HG02571 (cell line): ENCODE results near the gene HBQ1.
"Not testable (repeated sequence)": the region's sequence is repeated elsewhere in the genome, so short reads cannot be mapped to it uniquely, and the experiment has no call there.

Experiments
- ATAC-seq: cut with Tn5 transposase; IDR thresholded peaks from one replicate; pipeline ENCODE4 v1.9.1; 2021; ENCODE audit warnings: mild to moderate bottlenecking, moderate library complexity; ENCODE audit not compliant: unreplicated experiment

Gene HBQ1

DNA sequence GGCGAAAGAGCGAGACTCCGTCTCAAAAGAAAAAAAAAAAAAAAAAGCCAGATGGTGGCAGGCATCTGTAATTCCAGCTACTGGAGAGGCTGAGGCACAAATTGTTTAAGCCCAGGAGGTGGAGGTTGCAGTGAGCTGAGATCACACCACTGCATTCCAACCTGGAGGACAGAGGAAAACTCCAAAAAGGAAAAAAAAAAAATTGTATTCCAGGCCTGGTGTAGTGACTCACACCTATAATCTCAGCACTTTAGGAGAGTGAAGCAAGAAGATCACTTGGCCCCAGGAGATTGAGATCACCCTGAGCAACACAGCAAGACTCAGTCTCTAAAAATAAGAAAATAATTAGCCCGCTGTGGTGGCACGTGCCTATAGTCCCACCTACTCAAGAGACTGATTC, 20.1 kb downstream of the HBQ1 start:
- no peak for ATAC-seq

DNA sequence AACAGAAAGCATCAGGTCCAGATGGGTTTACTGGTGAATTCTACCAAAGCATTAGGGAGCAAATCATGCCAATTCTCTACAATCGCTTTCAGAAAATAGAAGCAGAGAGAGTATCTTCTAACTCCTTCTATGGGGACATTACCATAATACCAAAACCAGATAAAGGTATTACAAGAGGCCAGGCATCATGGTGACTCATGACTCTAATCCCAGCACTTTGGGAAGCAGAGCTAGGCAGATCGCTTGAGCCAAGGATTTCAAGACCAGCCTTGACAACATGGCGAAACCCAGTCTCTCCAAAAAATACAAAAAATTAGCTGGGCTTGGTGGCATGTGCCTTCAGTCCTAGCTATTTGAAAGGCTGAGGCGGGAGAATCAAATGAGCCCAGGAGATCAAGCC, 23.0 kb downstream of the HBQ1 start:
- no peak for ATAC-seq

DNA sequence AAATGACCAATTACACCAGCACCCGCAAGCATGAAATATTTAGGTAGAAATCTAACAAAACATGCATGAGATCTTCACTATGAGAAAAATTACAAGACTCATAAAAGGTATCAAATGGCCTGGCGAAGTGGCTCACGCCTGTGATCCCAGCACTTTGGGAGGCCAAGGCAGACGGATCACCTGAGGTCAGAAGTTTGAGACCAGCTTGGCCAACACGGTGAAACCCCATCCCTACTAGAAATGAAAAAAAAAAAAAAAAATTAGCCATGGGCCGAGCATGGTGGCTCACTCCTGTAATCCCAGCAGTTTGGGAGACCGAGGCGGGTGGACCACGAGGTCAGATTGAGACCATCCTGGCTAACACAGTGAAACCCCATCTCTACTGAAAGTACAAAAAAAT, 23.8 kb downstream of the HBQ1 start:
- not testable (repeated sequence) for ATAC-seq

DNA sequence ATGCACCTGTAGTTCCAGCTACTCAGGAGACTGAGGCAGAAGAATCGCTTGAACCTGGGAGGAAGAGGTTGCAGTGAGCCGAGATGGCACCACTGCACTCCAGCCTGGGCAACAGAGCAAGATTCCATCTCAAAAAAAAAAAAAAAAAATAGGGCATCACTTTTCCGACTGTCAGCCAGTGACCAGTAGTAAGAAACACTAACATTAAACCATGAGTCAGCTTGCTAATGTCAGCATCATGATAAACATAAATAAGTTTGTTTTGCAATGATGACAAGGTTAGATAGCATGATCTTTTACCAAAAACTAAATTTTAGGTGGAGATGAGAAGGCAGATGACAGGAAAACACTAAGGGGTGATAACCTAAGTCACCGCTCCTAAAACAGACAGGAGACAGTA, 29.1 kb downstream of the HBQ1 start:
- ATAC-seq = not testable (repeated sequence)

DNA sequence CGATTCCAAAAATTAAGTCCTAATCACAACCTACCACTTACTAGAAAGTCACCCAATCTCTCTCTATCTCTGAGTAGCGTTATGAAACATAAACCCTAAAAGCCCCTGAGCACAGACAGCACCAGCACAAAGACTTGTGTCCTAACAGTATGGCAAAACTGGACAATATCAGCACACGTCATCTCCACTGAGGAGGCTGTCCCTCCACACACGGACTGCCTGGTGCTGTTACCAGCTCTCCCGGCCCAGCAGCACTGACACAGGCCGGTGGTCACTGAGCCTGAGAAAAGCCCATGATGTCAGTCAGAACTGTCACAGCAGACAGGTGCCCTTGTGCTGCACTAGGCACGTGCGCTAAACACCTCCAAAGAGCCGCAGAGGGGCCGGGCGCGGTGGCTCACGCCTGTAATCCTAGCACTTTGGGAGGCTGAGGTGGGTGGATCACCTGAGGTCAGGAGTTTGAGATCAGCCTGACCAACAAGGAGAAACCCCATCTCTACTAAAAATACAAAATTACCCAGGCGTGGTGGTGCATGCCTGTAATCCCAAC, 31.4 kb downstream of the HBQ1 start:
- ATAC-seq = not testable (repeated sequence)

DNA sequence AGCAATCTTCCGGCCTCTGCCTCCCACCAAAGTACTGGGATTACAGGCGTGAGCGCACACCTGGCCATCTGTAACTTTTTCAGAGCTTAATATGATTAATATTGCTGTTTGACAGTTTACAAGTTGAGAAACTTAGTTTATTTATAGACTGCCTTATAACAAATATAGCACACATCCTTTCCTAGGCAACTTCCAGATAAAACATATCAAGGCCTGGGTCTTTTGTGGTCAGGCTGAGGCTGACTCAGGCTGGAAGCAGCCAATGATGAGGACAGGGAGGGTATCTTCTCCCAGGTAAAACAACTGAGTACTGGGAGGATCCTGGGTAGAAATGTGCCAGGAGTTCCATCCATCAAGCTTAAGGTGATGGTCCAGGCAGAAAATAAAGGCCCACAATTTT, 32.7 kb downstream of the HBQ1 start:
- ATAC-seq = no peak

DNA sequence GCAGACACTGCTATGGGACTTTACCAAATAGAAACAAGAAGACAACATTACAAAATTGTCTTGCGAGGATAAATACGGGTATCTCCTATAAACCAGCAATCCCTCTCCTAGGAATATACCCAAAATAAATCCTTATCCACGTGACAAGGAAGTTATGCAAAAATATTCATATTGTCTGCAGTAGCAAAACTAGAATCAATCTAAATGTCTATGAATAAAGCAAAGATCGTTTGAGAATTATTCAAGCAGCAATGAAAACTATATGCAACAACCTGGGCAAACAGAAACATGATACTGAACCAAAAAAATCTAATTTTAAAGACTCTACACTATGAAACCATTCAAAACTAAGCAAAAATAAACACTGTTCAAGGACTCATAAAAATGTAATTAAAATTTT, 39.8 kb downstream of the HBQ1 start:
- no peak for ATAC-seq

DNA sequence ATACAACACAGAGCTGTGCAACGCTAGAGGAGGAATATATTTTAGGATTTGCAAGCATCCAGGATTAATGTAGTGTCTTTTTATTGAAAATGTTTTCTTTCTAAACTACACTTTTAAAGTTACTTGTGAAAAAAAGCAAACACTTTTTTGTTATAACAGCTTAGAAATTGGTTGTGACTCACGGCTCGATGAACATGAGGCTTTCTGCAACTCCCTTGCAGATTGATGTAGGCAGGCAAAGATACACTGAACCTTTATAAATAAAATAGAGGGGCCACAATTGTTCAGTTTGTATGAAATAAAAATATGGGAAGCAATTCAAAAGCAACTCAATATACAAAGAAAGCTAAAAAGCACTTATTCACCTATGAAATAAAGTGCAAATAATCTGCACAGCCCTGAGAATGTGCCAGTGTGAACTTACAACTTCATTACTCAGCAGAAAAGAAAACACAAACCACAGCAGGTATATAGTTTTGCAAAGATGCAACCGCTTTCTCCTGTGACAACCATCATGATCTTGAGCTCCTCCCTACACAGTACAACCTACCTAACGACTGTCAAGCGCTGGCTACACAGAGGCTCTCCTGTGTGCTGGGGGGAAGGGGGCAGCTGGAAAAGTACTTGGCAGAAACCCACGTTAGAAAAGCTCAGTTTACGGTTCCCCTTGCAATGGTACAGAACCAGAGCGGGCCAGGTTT, 48.0 kb downstream of the HBQ1 start:
- ATAC-seq = no peak

DNA sequence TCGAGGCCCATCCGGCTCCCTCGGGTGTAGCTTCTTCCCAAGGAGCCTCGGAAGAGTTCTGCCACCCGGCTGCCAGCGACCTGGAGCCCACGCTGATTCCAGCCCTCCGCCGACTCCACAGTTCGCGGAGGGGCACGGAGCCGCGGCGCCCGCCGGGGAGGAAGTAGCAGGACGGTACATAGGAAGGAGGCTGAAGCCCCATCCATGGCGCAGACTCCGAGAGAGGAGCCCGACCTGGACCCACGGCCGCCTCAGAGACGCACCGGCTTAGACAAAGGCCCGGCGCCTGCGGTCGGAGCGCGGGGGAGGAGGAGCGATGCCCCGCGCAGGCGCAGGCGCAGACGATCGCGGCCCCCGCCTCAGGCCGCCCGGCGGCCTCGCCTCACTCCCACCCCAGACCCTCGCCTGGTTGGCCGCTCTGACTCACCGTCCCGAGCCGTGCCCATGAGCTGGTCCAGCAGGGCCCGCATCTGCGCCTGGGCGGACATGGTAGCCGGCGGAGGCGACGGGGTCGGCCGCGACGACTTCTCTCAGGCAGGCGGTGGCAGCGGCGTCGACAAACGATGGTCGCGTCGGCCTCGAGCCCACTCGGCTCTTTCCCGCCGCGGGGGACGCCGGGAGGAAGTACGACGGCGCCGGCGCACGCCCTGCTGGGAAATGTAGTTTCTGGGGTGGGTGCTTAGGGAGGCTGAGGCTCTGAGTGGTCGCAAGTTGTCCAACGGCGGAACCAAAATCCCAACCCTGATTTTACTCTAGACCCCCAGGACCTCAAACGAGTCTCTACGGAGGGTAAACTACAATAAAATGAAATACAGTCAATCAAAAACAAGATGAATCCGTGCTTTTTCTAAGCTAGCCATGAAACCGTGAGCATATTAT, 48.8 kb downstream of the HBQ1 start, which contains the start of gene LUC7L:
TSS of gene LUC7L (minus strand) at position 598 of the 879 bp plus-strand sequence. CDS start at position 488, 110 bp downstream.
- peak; percentile 77 for ATAC-seq

DNA sequence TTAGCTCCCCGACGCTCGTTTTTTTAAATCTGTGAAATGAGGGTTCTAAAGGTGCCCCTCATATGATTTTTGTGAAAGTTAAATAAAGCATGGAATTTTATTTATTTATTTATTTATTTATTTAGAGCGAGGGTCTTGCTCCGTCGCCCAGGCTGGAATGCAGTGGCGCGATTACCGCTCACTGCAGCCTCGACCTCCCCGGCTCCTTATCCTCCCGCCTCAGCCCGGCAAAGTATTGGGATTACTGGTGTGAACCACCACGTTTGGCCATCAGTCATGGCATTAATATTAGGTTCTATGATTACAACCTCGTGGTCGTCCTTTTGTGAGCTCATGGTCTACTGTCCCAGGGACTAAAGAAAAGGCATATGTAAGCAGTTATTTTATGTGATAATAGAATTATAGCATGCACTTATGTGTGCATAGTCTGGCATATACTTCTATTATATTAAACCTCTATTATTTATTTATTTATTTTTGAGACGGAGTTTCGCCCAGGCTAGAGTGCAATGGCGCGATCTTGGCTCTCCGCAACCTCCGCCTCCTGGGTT, 49.5 kb downstream of the HBQ1 start:
- ATAC-seq = no peak

DNA sequence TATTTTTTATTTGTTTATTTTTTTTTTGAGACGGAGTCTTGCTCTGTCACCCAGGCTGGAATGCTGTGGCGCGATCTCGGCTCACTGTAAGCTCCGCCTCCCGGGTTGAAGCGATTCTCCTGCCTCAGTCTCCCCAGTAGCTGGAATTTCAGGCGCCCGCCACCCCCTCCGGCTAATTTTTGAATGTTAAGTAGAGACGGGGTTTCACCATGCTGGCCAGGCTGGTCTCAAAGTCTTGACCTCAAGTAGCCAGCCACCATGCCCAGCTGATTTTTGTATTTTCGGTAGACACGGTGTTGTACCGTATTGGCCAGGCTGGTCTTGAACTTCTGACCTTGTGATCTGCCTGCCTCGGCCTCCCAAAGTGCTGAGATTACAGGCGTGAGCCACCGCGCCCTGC, 50.1 kb downstream of the HBQ1 start:
- not testable (repeated sequence) for ATAC-seq
